GM21528 (cell line): ENCODE data around the gene ZNF101.

ENCODE experiments used
- ATAC-seq: cut with Tn5 transposase; IDR thresholded peaks from one replicate; pipeline ENCODE4 v1.9.1; 2021; ENCODE audit warnings: mild to moderate bottlenecking, moderate library complexity; ENCODE audit not compliant: unreplicated experiment, low FRiP score

The ZNF101 gene

DNA sequence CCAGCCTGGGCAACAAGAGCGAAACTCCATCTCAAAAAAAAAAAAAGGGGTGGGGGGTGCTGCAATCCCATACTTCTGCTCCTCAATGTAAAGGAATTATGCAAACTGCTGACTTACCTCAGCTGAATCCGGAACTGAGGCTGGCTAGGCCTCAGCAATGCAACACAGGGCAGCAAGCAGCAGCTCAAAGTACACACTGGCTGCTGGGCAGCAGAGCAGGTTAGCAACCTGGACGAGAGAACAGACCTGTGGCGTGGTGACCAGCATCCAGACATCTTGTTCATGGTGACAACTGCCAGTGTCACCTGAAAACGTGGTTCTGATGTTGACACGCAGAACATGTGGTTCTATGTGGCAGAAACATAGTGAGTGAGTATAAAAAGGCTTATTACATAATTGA, 36.2 kb downstream of the ZNF101 start:
- ATAC-seq: no peak

- no peak for ATAC-seq
Measured at GRCh38 chr19:19710506-19710905, 41.9 kb downstream of the ZNF101 start.

DNA sequence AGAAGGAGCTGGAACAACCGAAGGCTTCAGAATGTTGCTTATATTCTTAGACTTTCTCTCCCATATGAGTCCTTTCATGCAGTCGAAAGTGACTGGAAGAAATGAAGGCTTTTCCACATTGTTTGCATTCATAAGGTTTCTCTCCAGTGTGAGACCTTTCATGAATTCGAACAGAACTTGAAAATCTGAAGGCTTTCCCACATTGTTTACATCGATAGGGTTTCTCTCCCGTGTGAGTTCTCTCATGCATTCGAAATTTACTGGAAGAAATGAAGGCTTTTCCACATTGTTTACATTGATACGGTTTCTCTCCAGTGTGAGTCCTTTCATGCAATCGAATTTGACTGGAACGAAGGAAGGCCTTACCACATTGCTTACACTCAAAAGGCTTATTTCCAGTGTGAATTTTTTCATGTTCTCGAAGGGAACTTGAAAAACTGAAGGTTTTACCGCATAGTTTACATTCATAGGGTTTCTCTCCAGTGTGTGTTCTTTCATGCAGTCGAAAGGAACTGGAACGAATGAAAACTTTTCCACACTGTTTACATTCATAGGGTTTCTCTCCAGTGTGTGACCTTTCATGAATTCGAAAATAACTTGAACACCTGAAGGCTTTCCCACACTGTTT, 42.8 kb downstream of the ZNF101 start:
- ATAC-seq: no peak

DNA sequence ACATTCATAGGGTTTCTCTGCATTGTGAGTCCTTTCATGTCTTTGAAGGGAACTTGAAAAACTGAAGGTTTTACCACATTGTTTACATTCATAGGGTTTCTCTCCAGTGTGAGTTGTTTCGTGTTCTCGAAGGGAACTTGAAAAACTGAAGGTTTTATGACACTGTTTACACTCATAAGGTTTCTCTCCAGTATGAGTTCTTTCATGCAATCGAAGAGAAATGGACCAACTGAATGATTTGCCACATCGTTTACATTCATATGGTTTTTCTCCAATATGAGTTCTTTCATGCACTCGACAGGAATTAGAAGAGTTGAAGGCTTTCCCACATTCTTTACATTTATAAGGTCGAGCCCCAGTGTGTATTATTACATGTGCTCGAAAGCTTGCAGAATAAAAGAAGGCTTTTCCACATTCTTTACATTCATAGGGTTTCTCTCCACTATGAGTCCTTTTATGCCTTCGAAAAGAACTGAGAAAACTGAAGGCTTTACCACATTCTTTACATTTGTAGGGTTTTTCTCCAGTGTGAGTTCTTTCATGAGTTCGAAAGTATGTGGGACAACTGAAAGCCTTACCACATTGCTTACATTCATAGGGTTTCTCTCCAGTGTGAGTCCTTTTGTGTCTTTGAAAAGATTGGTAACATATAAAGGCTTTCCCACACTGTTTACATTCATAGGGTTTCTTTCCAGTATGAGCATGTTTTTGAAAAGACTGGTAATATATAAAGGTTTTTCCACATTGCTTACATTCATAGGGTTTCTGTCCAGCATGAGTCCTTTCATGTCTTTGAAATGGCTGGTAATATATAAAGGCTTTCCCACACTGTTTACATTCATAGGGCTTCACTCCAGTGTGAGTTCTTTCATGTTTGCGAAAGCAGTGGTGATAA, 43.5 kb downstream of the ZNF101 start:
- no peak for ATAC-seq

DNA sequence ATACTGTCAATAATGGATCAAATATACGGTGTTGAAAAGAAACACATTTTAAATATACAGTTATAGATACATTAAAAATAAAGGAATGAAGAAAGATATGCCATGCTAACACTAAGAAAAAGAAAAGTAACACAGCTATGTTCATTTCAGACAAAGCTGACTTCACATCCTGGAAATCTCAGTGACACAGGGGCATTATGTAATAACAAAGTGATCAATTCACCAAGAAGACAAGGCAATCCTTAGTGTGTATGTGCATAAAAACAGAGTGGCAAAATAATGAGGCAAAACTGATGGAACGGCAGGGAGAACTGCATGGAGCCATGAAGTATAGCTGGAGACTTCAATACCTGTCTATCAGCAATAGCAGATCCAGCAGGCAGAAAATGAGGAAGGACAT, 51.2 kb downstream of the ZNF101 start:
- ATAC-seq: no peak

GRCh38 chr19:19721896-19722295, 53.3 kb downstream of the ZNF101 start:
- ATAC-seq: no peak

- peak; percentile 99 for ATAC-seq
Measured at GRCh38 chr19:19732579-19733501, 64.2 kb downstream of the ZNF101 start, which contains the start of gene ZNF14. Gene ZNF14 (minus strand): TSS chr19:19733112. CDS start chr19:19732958, 154 bp downstream.
